ENCODE results near the gene TXLNG.

GRCh38 chrX:16772460-16772859 is 13.8 kb upstream of the TXLNG start:
- TF ChIP-seq EZH2 (IDR thresholded peaks at IDR 0.05; ENCODE audit: insufficient read depth, poor library complexity, severe bottlenecking) (no peak), EZH2phosphoT487 (IDR thresholded peaks at IDR 0.05; ENCODE audit: insufficient read depth, low read depth) (no peak)
